HEK293T (cell line): ENCODE results near the gene SLC25A11.

ENCODE experiments used
- CTCF ChIA-PET: fragments of 350-600 bp; formaldehyde crosslinking; extraction: SDS; loops from one replicate; lab custom pipeline; 2021; ENCODE audit warnings: antibody characterized with exemption, inconsistent platforms; lab: Yijun Ruan, JAX
- POLR2A ChIA-PET: fragments of 350-600 bp; formaldehyde crosslinking; extraction: SDS; loops from one replicate; lab custom pipeline; 2020; ENCODE audit warnings: antibody characterized with exemption, inconsistent platforms; lab: Yijun Ruan, JAX
- DNase-seq: peaks from one replicate; pipeline ENCODE4 v3.0.0; 2012; ENCODE audit warnings: mixed read lengths; ENCODE audit errors: extremely low spot score
- ARNT ChIP-seq: fragments of 450-650 bp; IDR thresholded peaks from 2 replicates; pipeline ENCODE4 v1.6.1; 2017; ENCODE audit warnings: mild to moderate bottlenecking
- BHLHE40 ChIP-seq: fragments of 450-650 bp; IDR thresholded peaks from 2 replicates; pipeline ENCODE4 v1.6.1; 2016; ENCODE audit warnings: mild to moderate bottlenecking, moderate library complexity, borderline replicate concordance
- CTBP1 ChIP-seq: fragments of 450-650 bp; IDR thresholded peaks from 2 replicates; pipeline ENCODE4 v1.6.1; 2016; ENCODE audit warnings: borderline replicate concordance
- ELF4 ChIP-seq: fragments of 450-650 bp; IDR thresholded peaks from 2 replicates; pipeline ENCODE4 v1.6.1; 2017; ENCODE audit warnings: antibody characterized with exemption
- FOXA1 ChIP-seq: fragments of 450-650 bp; IDR thresholded peaks from 2 replicates; pipeline ENCODE4 v1.6.1; 2016; ENCODE audit warnings: mild to moderate bottlenecking
- FOXK2 ChIP-seq: fragments of 450-650 bp; IDR thresholded peaks from 2 replicates; pipeline ENCODE4 v1.6.1; 2016; ENCODE audit warnings: mild to moderate bottlenecking
- FOXM1 ChIP-seq: fragments of 450-650 bp; IDR thresholded peaks from 2 replicates; pipeline ENCODE4 v1.6.1; 2017; ENCODE audit warnings: mild to moderate bottlenecking, borderline replicate concordance
- HDGF ChIP-seq: fragments of 450-650 bp; IDR thresholded peaks from 2 replicates; pipeline ENCODE4 v1.6.1; 2017; ENCODE audit warnings: antibody characterized with exemption, borderline replicate concordance
- L3MBTL2 ChIP-seq: fragments of 450-650 bp; conservative IDR thresholded peaks from 2 replicates; pipeline ENCODE4 v1.6.1; 2016; ENCODE audit warnings: mild to moderate bottlenecking
- LEF1 ChIP-seq: fragments of 450-650 bp; IDR thresholded peaks from 2 replicates; pipeline ENCODE4 v1.6.1; 2017; ENCODE audit warnings: mild to moderate bottlenecking, borderline replicate concordance
- NFRKB ChIP-seq: fragments of 450-650 bp; IDR thresholded peaks from 2 replicates; pipeline ENCODE4 v1.6.1; 2016; ENCODE audit warnings: mild to moderate bottlenecking, moderate library complexity
- PKNOX1 ChIP-seq: fragments of 450-650 bp; IDR thresholded peaks from 2 replicates; pipeline ENCODE4 v1.6.1; 2016
- SP1 ChIP-seq: fragments of 450-650 bp; IDR thresholded peaks from 2 replicates; pipeline ENCODE4 v1.6.1; 2017
- SUZ12 ChIP-seq: fragments of 450-650 bp; IDR thresholded peaks from 2 replicates; pipeline ENCODE4 v1.6.1; 2016; ENCODE audit warnings: mild to moderate bottlenecking
- TARDBP ChIP-seq: fragments of 450-650 bp; IDR thresholded peaks from 2 replicates; pipeline ENCODE4 v1.6.1; 2016
- ZNF384 ChIP-seq: fragments of 450-650 bp; IDR thresholded peaks from 2 replicates; pipeline ENCODE4 v1.6.1; 2016

The SLC25A11 gene

GRCh38 chr17:4895657-4896331 lies 44.1 kb downstream of the SLC25A11 start:
- ChIA-PET POLR2A (no interaction called here), CTCF (interaction anchor here (0.6 kb wide), 1 partner anchor 643 kb away, joined by 3 read pairs; no protein-coding TSS in a partner anchor)
- no peak for DNase-seq
- TF ChIP-seq HDGF (no peak), L3MBTL2 (no peak), FOXA1 (no peak), ARNT (no peak), ZNF384 (no peak), FOXK2 (no peak), NFRKB (no peak), TARDBP (no peak), SUZ12 (no peak), LEF1 (no peak), SP1 (no peak), BHLHE40 (no peak), PKNOX1 (no peak), FOXM1 (no peak), CTBP1 (no peak), ELF4 (no peak)

DNA sequence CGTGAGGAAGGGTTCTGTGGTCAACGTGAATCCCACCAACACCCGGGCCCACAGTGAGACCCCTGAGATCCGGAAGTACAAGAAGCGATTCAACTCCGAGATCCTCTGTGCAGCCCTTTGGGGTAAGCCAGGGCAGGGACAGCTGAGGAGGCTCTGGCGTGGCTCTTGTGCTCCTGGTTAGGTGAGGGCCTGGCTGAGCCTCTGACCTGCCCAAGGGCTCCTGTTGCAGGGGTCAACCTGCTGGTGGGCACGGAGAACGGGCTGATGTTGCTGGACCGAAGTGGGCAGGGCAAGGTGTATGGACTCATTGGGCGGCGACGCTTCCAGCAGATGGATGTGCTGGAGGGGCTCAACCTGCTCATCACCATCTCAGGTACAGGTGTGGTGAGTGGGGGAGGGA lies 44.7 kb downstream of the SLC25A11 start:
- TF ChIP-seq HDGF, result no peak
- TF ChIP-seq FOXK2, result no peak
- TF ChIP-seq BHLHE40, result no peak
- TF ChIP-seq FOXM1, result no peak
- TF ChIP-seq SP1, result no peak
- no peak for TF ChIP-seq LEF1
- TF ChIP-seq ARNT, result no peak
- no peak for TF ChIP-seq L3MBTL2
- TF ChIP-seq CTBP1, result no peak
- no peak for TF ChIP-seq NFRKB
- TF ChIP-seq TARDBP, result no peak
- no peak for TF ChIP-seq ZNF384
- ChIA-PET CTCF (no interaction called here), POLR2A (no interaction called here)
- DNase-seq, result no peak

DNA sequence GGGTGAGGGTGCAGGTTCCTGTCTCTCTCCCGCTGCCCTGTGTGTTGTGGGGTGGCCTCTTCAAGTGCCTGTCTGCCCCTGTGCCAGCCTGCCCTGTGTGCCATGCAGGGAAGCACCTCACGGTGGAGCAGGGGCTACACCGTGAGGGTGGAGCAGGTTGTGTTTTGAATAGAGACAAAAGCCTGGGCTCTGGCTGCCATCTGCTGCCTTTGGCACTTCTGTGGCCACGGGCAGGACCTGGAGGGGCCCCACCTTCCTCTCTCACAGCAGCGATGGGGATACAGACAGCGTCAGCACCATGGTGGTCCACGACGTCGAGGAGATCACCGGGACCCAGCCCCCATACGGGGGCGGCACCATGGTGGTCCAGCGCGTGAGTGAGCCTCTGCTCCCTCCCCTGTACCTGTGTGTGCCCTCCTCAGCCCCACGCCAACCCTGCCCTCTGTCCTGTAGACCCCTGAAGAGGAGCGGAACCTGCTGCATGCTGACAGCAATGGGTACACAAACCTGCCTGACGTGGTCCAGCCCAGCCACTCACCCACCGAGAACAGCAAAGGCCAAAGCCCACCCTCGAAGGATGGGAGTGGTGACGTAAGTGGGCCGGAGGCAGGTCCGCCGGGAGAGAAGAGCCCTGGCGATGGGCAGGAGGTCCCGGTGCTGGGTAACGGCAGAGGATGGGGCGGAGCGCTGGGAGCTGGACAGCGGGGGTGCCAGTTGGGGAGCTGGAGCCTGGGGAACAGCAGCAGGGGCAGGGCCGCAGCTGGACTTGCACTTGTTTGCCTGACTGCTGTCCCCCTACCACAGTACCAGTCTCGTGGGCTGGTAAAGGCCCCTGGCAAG lies 45.9 kb downstream of the SLC25A11 start:
- TF ChIP-seq LEF1, result no peak
- no peak for TF ChIP-seq SP1
- no peak for TF ChIP-seq CTBP1
- no peak for TF ChIP-seq HDGF
- no peak for TF ChIP-seq BHLHE40
- no peak for TF ChIP-seq FOXM1
- TF ChIP-seq PKNOX1, result no peak
- TF ChIP-seq FOXA1, result no peak
- TF ChIP-seq ZNF384, result no peak
- TF ChIP-seq ARNT, result no peak
- TF ChIP-seq TARDBP, result no peak
- no peak for TF ChIP-seq L3MBTL2
- DNase-seq, result no peak
- ChIA-PET POLR2A (no interaction called here), CTCF (no interaction called here)

DNA sequence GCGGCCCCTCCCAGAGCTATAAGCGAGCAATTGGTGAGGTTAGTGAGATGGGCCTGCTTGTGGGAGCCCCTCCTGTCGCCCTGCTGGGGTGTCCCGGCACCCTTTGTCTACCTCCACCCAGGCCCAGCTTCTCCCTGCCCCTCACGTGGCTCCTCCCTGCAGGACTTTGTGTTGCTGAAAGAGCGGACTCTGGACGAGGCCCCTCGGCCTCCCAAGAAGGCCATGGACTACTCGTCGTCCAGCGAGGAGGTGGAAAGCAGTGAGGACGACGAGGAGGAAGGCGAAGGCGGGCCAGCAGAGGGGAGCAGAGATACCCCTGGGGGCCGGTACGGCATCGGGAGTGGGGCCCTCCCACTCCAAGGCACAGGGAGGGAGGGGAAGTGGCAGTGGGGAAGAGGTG lies 46.6 kb downstream of the SLC25A11 start:
- POLR2A ChIA-PET, result no interaction called here
- DNase-seq, result no peak
- no peak for TF ChIP-seq FOXK2
- TF ChIP-seq ARNT, result no peak
- no peak for TF ChIP-seq LEF1
- TF ChIP-seq NFRKB, result no peak
- TF ChIP-seq SP1, result no peak
- TF ChIP-seq ZNF384, result no peak
- no peak for TF ChIP-seq PKNOX1
- TF ChIP-seq SUZ12, result no peak
- no peak for TF ChIP-seq ELF4
- TF ChIP-seq HDGF, result no peak
- no peak for TF ChIP-seq TARDBP
- TF ChIP-seq FOXA1, result no peak
- no peak for TF ChIP-seq L3MBTL2
- no peak for TF ChIP-seq CTBP1
- TF ChIP-seq FOXM1, result no peak
- no peak for TF ChIP-seq BHLHE40
- CTCF ChIA-PET, result no interaction called here

DNA sequence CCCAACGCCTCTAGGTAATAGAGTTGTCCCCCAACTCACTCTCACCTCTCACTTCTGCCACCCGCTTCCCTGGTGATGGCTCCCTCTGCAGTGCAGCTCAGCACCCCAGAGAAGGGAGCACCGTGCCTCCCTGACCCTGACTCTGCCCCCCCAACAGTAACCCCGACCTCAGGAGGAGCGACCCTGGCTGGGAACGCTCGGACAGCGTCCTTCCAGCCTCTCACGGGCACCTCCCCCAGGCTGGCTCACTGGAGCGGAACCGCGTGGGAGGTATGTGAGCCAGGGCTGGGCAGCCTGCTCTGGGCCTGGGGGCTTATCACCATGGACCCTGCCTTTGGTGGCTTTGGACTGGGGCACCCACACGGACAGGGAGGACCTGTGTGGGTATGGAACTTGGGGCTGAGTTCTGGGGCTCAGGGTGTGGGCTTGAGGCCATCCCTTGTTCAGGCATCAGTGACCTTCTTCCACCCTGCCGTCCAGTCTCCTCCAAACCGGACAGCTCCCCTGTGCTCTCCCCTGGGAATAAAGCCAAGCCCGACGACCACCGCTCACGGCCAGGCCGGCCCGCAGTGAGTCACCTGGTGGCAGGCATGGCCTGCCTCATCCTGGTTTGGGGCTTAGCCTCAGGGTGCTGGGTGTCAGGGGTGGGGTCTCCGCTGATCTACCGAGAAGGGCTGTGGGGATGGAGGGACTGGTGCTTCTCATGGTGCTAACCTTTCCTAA lies 47.2 kb downstream of the SLC25A11 start:
- POLR2A ChIA-PET, result no interaction called here
- CTCF ChIA-PET, result interaction anchor here (0.6 kb wide), 1 partner anchor 215 kb away, joined by 3 read pairs; no protein-coding TSS in a partner anchor
- DNase-seq, result no peak
- TF ChIP-seq SUZ12 (no peak), HDGF (no peak), NFRKB (no peak), ARNT (no peak)
